GM12865 (cell line): Measurements from ENCODE around the gene EIF5AL1.

Source experiments
- DNase-seq: peaks from one replicate; pipeline ENCODE4 v3.0.0; 2010; ENCODE audit warnings: low read depth
- H3K4me3 ChIP-seq: 2 replicates; pipeline ENCODE4 v1.5.1; 2011; ENCODE audit warnings: mild to moderate bottlenecking, low read depth, low read length, control low read depth
- CTCF ChIP-seq: IDR thresholded peaks from 2 replicates; pipeline ENCODE4 v1.5.1; 2011; ENCODE audit warnings: low read length, control low read depth, low read depth, inconsistent platforms; ENCODE audit not compliant: insufficient read depth; ENCODE audit errors: missing control alignments

Gene EIF5AL1

DNA sequence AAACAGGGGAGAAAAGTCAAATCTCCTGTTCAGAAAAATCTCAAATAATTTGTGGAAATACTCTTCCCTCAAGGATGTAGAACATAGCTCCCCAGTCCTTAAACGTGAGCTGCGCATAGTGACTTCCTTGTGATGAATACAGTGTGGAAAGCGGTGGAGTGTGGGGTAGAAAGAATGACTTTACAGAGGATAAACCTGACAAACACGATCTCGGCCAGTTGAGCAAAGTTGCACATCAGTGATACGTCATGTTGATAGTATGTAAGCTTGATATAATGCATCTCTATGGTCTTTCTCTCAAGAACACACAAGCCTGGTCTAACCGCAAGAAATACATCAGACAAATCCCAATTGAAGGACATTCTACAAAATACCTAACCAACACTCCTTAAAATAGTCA lies 34.9 kb upstream of the EIF5AL1 start:
- no peak for TF ChIP-seq CTCF
- no peak overlapping the region for H3K4me3 ChIP-seq
- no peak for DNase-seq

GRCh38 chr10:79479283-79479909 lies 32.9 kb upstream of the EIF5AL1 start:
- DNase-seq, result no peak
- TF ChIP-seq CTCF, result no peak
- H3K4me3 ChIP-seq, result no peak overlapping the region

GRCh38 chr10:79482304-79482703 lies 30.0 kb upstream of the EIF5AL1 start:
- H3K4me3 ChIP-seq, result no peak overlapping the region
- TF ChIP-seq CTCF, result no peak
- no peak for DNase-seq

GRCh38 chr10:79482741-79483140 lies 29.6 kb upstream of the EIF5AL1 start:
- TF ChIP-seq CTCF, result no peak
- DNase-seq, result no peak
- H3K4me3 ChIP-seq, result no peak overlapping the region

DNA sequence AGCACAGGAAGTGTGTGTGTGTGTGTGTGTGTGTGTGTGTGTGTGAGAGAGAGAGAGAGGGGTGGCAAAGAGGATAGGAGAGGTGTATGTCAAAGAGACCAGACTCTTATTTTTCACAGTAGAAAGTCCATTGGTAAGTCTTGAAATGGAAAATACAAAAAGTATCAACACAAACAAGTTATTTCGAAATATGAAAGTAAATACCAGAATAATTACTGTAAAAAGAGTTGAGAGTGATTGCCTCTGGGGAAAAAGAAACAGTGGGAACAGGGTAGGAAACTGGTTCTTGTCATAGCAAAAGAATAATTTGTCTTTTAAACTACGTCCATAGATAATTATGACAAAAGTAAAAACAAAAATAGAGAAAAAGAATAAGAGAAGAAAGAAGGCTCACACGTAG lies 29.0 kb upstream of the EIF5AL1 start:
- H3K4me3 ChIP-seq, result no peak overlapping the region
- TF ChIP-seq CTCF, result no peak
- DNase-seq, result no peak

- H3K4me3 ChIP-seq, result no peak overlapping the region
- no peak for DNase-seq
- TF ChIP-seq CTCF, result no peak
Measured at GRCh38 chr10:79483948-79484347, 28.4 kb upstream of the EIF5AL1 start.

GRCh38 chr10:79484476-79484875 lies 27.9 kb upstream of the EIF5AL1 start:
- H3K4me3 ChIP-seq, result no peak overlapping the region
- no peak for DNase-seq
- TF ChIP-seq CTCF, result no peak
